ENCODE measurements around the gene INHBB. TPM values are rescaled to one million over a fixed set of nuclear protein-coding genes. Genes with fewer than 3 reads are reported as not detected.
A peak's percentile ranks its signal among the peaks of the same experiment; 100 is the strongest.

INHBB gene
- total RNA-seq, 2 donors from 2014 or later: 3.6 to 7.9 TPM

GRCh38 chr2:120336749-120337148 is 9.2 kb upstream of the INHBB start:
- ATAC-seq (no peak), DNase-seq (no peak)
- Histone ChIP-seq H3K27me3 (no peaks in the 10 kb centered on the region), H3K36me3 (replicated peaks in 1 of 2; ENCODE audit: insufficient read depth in 1 of 2, low read depth in 2 of 2) (no peaks in the 10 kb centered on the region), H3K4me1 (no peaks in the 10 kb centered on the region), H3K9me3 (no peaks in the 10 kb centered on the region), H3K27ac (no peak overlapping the region), H3K4me3 (no peak overlapping the region)
- 73 to 77% methylated on average over 8 of the region's 8 CpGs for WGBS, 2 donors
- TF ChIP-seq CTCF (IDR thresholded peaks at IDR 0.05) (no peak), POLR2A (IDR thresholded peaks at IDR 0.05) (no peak)
- intact Hi-C loops (cut with DNase I): no loop called here

GRCh38 chr2:120338015-120338414 is 7.9 kb upstream of the INHBB start:
- no peak overlapping the region for H3K27ac ChIP-seq
- H3K27me3 ChIP-seq: peaks cover 0 to 10% of the 10 kb centered on the region in 2 donors
- WGBS, 2 donors: 48 to 70% methylated on average over 1 of the region's 1 CpG
- DNase-seq (no peak), ATAC-seq (no peak)
- no peaks in the 10 kb centered on the region for H3K36me3 ChIP-seq (replicated peaks in 1 of 2; ENCODE audit: insufficient read depth in 1 of 2, low read depth in 2 of 2)
- no peak for TF ChIP-seq CTCF (IDR thresholded peaks at IDR 0.05)
- no peak for TF ChIP-seq POLR2A (IDR thresholded peaks at IDR 0.05)
- intact Hi-C loops (cut with DNase I): no loop called here
- H3K4me1 ChIP-seq: peaks cover 4% of the 10 kb centered on the region
- no peak overlapping the region for H3K4me3 ChIP-seq
- no peaks in the 10 kb centered on the region for H3K9me3 ChIP-seq

- ATAC-seq (no peak), DNase-seq (no peak)
- WGBS, 2 donors: 42 to 48% methylated on average over 7 of the region's 7 CpGs
- H3K4me3 ChIP-seq: no peak overlapping the region
- peaks cover 37% of the 10 kb centered on the region for H3K4me1 ChIP-seq
- no peak for TF ChIP-seq POLR2A (IDR thresholded peaks at IDR 0.05)
- TF ChIP-seq CTCF (IDR thresholded peaks at IDR 0.05): no peak
- no peak overlapping the region for H3K27ac ChIP-seq
- H3K9me3 ChIP-seq: no peaks in the 10 kb centered on the region
- peaks cover 0 to 32% of the 10 kb centered on the region in 2 donors for H3K27me3 ChIP-seq
- H3K36me3 ChIP-seq (replicated peaks in 1 of 2; ENCODE audit: insufficient read depth in 1 of 2, low read depth in 2 of 2): no peaks in the 10 kb centered on the region
- intact Hi-C loops (cut with DNase I): loop anchor here (5.0 kb wide), 1 partner anchor 330 kb away; no protein-coding TSS in a partner anchor
Observed at GRCh38 chr2:120341977-120342376, 4.0 kb upstream of the INHBB start.

GRCh38 chr2:120342446-120342845 is 3.5 kb upstream of the INHBB start:
- ATAC-seq (no peak), DNase-seq (no peak)
- WGBS, 2 donors: 19 to 29% methylated on average over 5 to 7 of the region's 7 CpGs
- Histone ChIP-seq H3K27me3 (peaks cover 0 to 32% of the 10 kb centered on the region in 2 donors), H3K4me1 (peaks cover 39% of the 10 kb centered on the region), H3K36me3 (replicated peaks in 1 of 2; ENCODE audit: insufficient read depth in 1 of 2, low read depth in 2 of 2) (no peaks in the 10 kb centered on the region), H3K27ac (no peak overlapping the region), H3K9me3 (no peaks in the 10 kb centered on the region), H3K4me3 (no peak overlapping the region)
- TF ChIP-seq POLR2A (IDR thresholded peaks at IDR 0.05): no peak
- no peak for TF ChIP-seq CTCF (IDR thresholded peaks at IDR 0.05)
- intact Hi-C loops (cut with DNase I): loop anchor here (5.0 kb wide), 1 partner anchor 330 kb away; no protein-coding TSS in a partner anchor

GRCh38 chr2:120343100-120343432 is 2.9 kb upstream of the INHBB start:
- Histone ChIP-seq H3K36me3 (replicated peaks in 1 of 2; ENCODE audit: insufficient read depth in 1 of 2, low read depth in 2 of 2) (no peaks in the 10 kb centered on the region), H3K4me1 (peaks cover 39% of the 10 kb centered on the region), H3K4me3 (no peak overlapping the region), H3K9me3 (no peaks in the 10 kb centered on the region), H3K27me3 (peaks cover 0 to 32% of the 10 kb centered on the region in 2 donors), H3K27ac (no peak overlapping the region)
- TF ChIP-seq POLR2A (IDR thresholded peaks at IDR 0.05) (no peak), CTCF (IDR thresholded peaks at IDR 0.05) (no peak)
- ATAC-seq (peak; percentile 9), DNase-seq (no peak)
- intact Hi-C loops (cut with DNase I): loop anchor here (5.0 kb wide), 1 partner anchor 329 kb away; no protein-coding TSS in a partner anchor
- WGBS, 2 donors: 11 to 20% methylated on average over 5 of the region's 5 CpGs
